ENCODE data around the gene EEF1G.
A peak's percentile ranks its signal among the peaks of the same experiment; 100 is the strongest.

Gene EEF1G

DNA sequence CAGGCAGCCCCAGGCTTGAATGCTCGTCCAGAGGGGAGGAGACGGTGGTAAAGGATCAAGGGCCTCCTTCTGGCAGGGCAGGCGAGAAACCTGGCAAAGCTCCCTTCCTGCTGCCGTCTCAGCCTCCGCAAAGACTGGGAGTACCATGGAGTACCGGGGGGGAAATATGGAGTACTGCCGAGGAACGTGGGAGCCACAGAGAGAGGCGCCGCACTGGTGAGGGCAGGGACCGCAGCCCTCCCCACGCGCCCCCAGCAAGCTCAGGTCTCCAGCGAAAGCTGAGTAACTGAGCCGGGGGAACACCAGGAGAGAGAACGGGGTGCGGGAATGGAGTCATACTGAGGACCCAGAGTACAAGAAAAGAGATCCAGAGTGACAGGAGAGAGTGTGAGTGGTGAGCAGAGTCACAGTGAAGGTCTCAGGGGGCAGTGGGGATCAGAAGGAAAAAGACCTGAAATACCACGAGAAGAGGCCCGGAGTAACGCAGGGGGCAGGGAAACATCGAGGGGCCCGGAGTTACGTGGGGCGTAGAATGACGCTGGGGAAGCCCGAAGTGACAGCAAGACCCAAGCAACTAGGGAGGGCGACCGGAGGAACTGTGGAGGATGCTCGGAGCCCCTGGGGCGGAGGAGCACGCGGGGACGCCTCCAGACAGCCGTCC is 38.1 kb upstream of the EEF1G start:
- Histone ChIP-seq H3K9ac (ENCODE audit: low read length) (peak overlapping the region; percentile 96), H3K27me3 (replicated peaks; ENCODE audit: control insufficient read depth, insufficient read depth, low read length) (no peaks in the 10 kb centered on the region), H3K9me3 (ENCODE audit: control insufficient read depth, low read length) (no peaks in the 10 kb centered on the region), H3K4me1 (ENCODE audit: control insufficient read depth, insufficient read depth, low read length) (peaks cover 13% of the 10 kb centered on the region), H3K4me3 (ENCODE audit: low read length) (peak overlapping the region; percentile 92), H3K36me3 (ENCODE audit: control insufficient read depth, insufficient read depth, low read length, severe bottlenecking) (peaks cover 41% of the 10 kb centered on the region)
- DNase-seq (ENCODE audit: low read depth), result peak; percentile 68

DNA sequence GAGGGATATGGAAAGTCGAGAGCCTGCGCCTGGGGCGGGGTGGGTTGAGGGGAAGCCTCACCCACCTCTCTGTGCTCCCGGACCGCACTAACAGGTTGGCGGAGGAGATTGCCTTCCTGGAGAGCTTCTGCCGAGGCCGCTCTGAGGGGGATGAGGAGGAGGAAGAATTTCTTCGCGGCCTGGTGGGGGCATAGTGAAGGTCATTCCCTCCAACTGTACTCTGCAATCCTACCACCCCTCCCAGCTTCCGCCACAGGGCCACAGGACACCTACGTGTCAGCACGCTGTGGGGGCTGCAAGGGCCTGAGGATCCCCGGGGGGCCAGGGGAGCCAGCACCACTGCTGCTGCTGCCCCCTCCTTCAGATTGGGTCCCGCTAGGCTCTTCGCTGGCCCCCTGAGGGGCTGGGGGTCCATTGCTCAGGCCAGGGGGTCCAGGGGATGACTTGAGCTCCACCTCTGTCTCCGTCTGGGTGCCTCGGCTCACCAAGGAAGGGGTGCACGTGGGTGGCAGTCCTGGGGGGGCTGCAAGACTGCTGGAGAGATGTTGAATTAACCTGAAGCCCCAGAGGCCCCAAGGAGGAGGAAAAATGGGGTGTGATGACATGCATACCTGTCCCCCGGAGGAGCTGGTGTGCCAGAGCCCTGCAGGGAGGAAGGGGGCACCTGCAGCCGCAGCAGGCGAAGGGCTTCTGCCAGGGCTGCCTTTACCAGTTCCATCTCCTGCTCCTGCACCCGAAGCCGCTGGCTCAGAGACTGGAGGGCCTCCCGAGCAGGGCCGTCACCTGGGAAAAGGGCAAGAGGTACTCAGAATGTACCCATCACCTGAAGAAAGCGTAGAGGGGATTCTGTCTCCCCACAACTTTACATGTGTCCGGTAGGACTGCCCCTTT is 37.4 kb upstream of the EEF1G start:
- no peak for DNase-seq (ENCODE audit: low read depth)
- peaks cover 13% of the 10 kb centered on the region for H3K4me1 ChIP-seq (ENCODE audit: control insufficient read depth, insufficient read depth, low read length)
- no peaks in the 10 kb centered on the region for H3K9me3 ChIP-seq (ENCODE audit: control insufficient read depth, low read length)
- peak overlapping the region; percentile 96 for H3K9ac ChIP-seq (ENCODE audit: low read length)
- no peaks in the 10 kb centered on the region for H3K27me3 ChIP-seq (replicated peaks; ENCODE audit: control insufficient read depth, insufficient read depth, low read length)
- H3K4me3 ChIP-seq (ENCODE audit: low read length), result peak overlapping the region; percentile 92
- peaks cover 42% of the 10 kb centered on the region for H3K36me3 ChIP-seq (ENCODE audit: control insufficient read depth, insufficient read depth, low read length, severe bottlenecking)

DNA sequence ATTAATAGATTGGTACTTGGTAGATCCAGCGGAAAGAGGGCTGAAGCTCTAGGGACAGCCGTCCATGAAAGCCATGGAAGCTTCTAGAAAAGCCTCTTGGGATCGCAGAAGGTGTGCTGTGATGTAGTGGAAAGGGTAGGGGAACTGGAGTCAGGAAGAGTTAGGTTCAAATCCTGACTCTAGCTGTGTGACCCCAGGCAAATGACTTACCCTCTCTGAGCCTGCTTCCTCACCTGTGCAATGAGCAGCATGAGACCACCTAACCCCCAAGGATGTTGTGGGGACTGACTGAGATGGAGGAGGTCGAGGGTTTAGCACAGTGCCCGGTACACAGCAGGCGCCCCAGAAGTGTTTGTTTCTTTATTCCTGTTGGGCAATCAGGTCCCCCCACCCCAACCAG is 36.7 kb upstream of the EEF1G start:
- no peak for DNase-seq (ENCODE audit: low read depth)
- Histone ChIP-seq H3K4me1 (ENCODE audit: control insufficient read depth, insufficient read depth, low read length) (peaks cover 13% of the 10 kb centered on the region), H3K4me3 (ENCODE audit: low read length) (no peak overlapping the region), H3K9ac (ENCODE audit: low read length) (peak overlapping the region; percentile 22), H3K9me3 (ENCODE audit: control insufficient read depth, low read length) (no peaks in the 10 kb centered on the region), H3K36me3 (ENCODE audit: control insufficient read depth, insufficient read depth, low read length, severe bottlenecking) (peaks cover 45% of the 10 kb centered on the region), H3K27me3 (replicated peaks; ENCODE audit: control insufficient read depth, insufficient read depth, low read length) (no peaks in the 10 kb centered on the region)

DNA sequence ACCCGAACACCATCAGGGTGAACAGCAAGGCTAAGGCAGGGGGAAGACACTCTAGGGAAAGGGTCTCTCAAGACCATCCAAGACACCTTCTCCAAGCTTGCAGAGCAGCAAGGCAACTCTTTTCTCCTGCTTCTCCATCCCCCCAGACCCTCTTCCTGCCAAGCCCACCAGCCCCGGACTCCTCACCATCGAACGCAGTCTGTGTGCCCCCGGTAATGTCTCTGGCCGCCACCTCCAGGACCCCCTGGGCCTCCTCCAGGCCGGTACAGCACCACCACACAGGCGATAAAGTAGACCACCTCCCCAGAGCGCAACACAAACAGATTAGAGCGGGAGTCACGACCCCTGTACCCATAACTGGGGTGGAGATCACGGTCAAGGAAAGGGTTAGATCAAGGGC is 35.1 kb upstream of the EEF1G start:
- Histone ChIP-seq H3K27me3 (replicated peaks; ENCODE audit: control insufficient read depth, insufficient read depth, low read length) (no peaks in the 10 kb centered on the region), H3K9me3 (ENCODE audit: control insufficient read depth, low read length) (no peaks in the 10 kb centered on the region), H3K4me3 (ENCODE audit: low read length) (no peak overlapping the region), H3K9ac (ENCODE audit: low read length) (no peak overlapping the region), H3K4me1 (ENCODE audit: control insufficient read depth, insufficient read depth, low read length) (peaks cover 13% of the 10 kb centered on the region), H3K36me3 (ENCODE audit: control insufficient read depth, insufficient read depth, low read length, severe bottlenecking) (peaks cover 58% of the 10 kb centered on the region)
- no peak for DNase-seq (ENCODE audit: low read depth)

DNA sequence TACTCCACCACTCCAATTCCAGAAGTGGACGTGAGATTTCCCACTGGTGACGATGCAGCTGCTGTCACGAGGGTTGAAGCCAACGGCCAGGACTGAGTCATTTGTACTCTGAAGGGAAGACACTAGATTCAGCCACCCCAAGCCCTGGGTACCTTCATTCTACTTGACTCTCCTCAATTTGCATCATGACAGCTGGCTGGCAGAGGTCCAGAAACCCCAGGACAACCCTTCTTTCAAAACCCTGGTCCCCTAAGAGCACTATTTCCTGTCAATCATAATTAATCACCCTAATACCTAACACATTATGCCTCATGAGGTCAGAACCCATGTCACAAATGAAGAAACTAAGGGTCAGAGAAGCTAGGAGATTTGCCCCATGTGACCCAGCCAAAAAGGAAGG is 34.0 kb upstream of the EEF1G start:
- no peak overlapping the region for H3K9ac ChIP-seq (ENCODE audit: low read length)
- DNase-seq (ENCODE audit: low read depth), result no peak

DNA sequence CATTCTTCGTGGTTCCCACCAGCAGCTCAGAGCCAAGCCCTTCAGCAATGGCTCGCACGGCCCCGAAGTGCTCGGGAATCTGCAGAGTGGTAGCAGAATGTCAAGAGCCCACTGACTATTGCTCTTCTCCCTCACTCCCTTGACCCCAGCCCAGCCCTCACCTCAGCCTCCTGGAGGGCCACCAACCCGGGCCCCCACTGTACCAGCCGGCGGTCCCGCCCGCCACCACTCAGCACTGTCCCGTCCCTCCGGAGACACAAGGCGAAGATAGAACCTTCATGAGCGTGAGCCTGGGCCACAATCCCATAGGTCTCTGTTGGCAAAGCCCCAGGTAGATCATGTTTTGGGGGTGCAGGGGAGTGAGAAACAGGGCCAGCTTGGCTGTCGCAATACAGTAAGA is 32.2 kb upstream of the EEF1G start:
- Histone ChIP-seq H3K4me1 (ENCODE audit: control insufficient read depth, insufficient read depth, low read length) (peaks cover 20% of the 10 kb centered on the region), H3K36me3 (ENCODE audit: control insufficient read depth, insufficient read depth, low read length, severe bottlenecking) (peaks cover 59% of the 10 kb centered on the region), H3K9me3 (ENCODE audit: control insufficient read depth, low read length) (no peaks in the 10 kb centered on the region), H3K27me3 (replicated peaks; ENCODE audit: control insufficient read depth, insufficient read depth, low read length) (no peaks in the 10 kb centered on the region), H3K9ac (ENCODE audit: low read length) (no peak overlapping the region), H3K4me3 (ENCODE audit: low read length) (no peak overlapping the region)
- DNase-seq (ENCODE audit: low read depth), result no peak

More for the DNA sequence above, 34.0 kb upstream of the EEF1G start:
- H3K27me3 ChIP-seq (replicated peaks; ENCODE audit: control insufficient read depth, insufficient read depth, low read length), result no peaks in the 10 kb centered on the region
- no peak overlapping the region for H3K4me3 ChIP-seq (ENCODE audit: low read length)
- H3K36me3 ChIP-seq (ENCODE audit: control insufficient read depth, insufficient read depth, low read length, severe bottlenecking), result peaks cover 61% of the 10 kb centered on the region
- peaks cover 20% of the 10 kb centered on the region for H3K4me1 ChIP-seq (ENCODE audit: control insufficient read depth, insufficient read depth, low read length)
- H3K9me3 ChIP-seq (ENCODE audit: control insufficient read depth, low read length), result no peaks in the 10 kb centered on the region

DNA sequence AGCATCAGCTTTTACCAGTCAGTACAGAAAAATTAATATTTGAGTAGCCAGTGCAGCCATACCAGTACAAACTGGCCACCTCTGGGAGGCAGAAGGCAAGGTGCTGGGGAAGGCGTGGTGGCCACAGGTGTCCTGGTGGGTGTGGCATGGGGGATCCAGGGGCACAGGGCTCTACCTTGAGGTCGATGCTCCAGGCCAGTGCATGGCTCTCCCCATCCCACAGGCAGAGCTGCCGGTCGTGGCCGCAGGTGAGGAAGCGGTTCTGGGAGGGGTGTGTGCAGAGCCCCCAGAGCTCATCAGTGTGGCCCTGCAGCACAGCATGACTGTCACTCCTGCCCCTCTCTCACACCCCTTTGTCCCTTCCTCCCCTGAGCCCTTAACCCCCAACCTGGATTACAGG is 31.8 kb upstream of the EEF1G start:
- Histone ChIP-seq H3K4me1 (ENCODE audit: control insufficient read depth, insufficient read depth, low read length) (peaks cover 21% of the 10 kb centered on the region), H3K36me3 (ENCODE audit: control insufficient read depth, insufficient read depth, low read length, severe bottlenecking) (peaks cover 54% of the 10 kb centered on the region), H3K4me3 (ENCODE audit: low read length) (no peak overlapping the region), H3K9ac (ENCODE audit: low read length) (peak overlapping the region; percentile 34), H3K27me3 (replicated peaks; ENCODE audit: control insufficient read depth, insufficient read depth, low read length) (no peaks in the 10 kb centered on the region), H3K9me3 (ENCODE audit: control insufficient read depth, low read length) (no peaks in the 10 kb centered on the region)
- no peak for DNase-seq (ENCODE audit: low read depth)

DNA sequence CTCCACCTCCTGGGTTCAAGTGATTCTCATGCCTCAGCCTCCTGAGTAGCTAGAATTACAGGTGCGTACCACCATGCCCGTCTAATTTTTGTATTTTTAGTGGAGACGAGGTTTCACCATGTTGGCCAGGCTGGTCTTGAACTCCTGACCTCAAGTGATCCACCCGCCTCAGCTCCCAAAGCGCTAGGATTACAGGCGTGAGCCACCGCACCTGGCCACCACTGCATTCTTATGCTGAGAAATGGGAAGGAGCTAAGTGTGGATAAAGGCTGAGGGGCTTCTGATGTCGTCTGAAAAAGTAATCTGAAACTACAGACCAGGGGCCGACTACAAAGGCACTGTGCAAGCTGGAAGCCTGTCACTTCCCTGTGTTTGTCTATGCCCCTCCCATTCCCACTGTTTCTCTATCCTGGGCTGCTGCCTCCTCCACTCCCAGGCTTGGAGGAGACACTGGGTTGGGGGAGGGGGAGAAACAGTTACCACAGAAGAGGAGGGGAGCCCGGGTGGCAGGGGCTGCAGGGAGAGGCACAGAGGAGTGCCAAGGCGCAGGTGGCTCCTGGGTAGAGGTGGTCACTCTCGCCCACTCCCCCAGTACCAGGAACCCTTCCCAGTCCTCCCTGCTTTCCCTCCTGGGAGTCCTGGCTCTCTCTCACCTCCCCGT is 30.9 kb upstream of the EEF1G start:
- peaks cover 30% of the 10 kb centered on the region for H3K4me1 ChIP-seq (ENCODE audit: control insufficient read depth, insufficient read depth, low read length)
- no peaks in the 10 kb centered on the region for H3K27me3 ChIP-seq (replicated peaks; ENCODE audit: control insufficient read depth, insufficient read depth, low read length)
- no peak for DNase-seq (ENCODE audit: low read depth)
- no peaks in the 10 kb centered on the region for H3K9me3 ChIP-seq (ENCODE audit: control insufficient read depth, low read length)
- H3K4me3 ChIP-seq (ENCODE audit: low read length), result no peak overlapping the region
- peak overlapping the region; percentile 34 for H3K9ac ChIP-seq (ENCODE audit: low read length)
- H3K36me3 ChIP-seq (ENCODE audit: control insufficient read depth, insufficient read depth, low read length, severe bottlenecking), result peaks cover 47% of the 10 kb centered on the region

DNA sequence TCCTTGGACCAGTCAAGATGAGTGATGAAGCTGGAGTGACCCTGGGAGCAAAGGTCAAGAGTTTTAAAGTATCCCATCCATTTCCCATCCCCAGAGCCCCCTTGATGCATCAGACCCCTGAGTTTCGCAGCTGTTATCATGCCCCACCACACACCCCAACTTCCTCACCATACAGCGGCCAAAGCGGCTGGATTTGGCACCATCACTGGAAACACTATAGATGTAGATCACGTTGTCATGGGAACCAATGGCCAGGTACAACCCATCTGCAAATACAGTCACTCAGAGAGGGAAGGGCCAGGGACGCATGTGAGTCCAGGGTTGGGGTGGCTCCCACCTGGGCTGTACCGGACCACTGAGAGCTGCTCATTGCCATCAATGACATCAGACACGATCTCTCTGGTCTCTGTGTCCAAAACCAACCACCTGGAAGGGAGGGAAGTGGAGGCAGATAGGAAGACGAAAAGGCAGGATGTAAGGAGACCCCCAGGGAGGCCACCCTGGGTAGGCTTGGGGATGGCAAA is 30.1 kb upstream of the EEF1G start:
- Histone ChIP-seq H3K4me1 (ENCODE audit: control insufficient read depth, insufficient read depth, low read length) (peaks cover 37% of the 10 kb centered on the region), H3K9ac (ENCODE audit: low read length) (peak overlapping the region; percentile 97), H3K4me3 (ENCODE audit: low read length) (no peak overlapping the region), H3K9me3 (ENCODE audit: control insufficient read depth, low read length) (no peaks in the 10 kb centered on the region), H3K27me3 (replicated peaks; ENCODE audit: control insufficient read depth, insufficient read depth, low read length) (no peaks in the 10 kb centered on the region), H3K36me3 (ENCODE audit: control insufficient read depth, insufficient read depth, low read length, severe bottlenecking) (peaks cover 43% of the 10 kb centered on the region)
- no peak for DNase-seq (ENCODE audit: low read depth)

DNA sequence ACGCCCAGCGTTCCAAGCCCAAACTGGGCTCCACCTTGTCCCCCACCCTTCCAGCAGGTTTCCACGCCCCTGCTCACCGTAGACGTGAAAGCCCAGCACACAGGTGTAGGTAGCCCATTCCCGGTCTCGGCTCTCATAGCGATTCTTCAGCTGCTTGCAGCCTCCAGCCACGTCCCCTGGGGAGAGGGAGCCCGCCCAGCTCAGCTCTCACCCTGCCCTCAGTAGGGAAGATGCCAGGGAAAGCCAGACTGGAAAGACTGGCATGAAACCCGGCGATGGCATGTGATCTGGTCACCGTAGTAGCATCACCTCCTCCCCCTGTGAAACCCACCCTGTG is 29.3 kb upstream of the EEF1G start:
- Histone ChIP-seq H3K4me3 (ENCODE audit: low read length) (peak overlapping the region; percentile 98), H3K27me3 (replicated peaks; ENCODE audit: control insufficient read depth, insufficient read depth, low read length) (no peaks in the 10 kb centered on the region)

More for the DNA sequence above, 29.3 kb upstream of the EEF1G start:
- Histone ChIP-seq H3K9me3 (ENCODE audit: control insufficient read depth, low read length) (no peaks in the 10 kb centered on the region), H3K36me3 (ENCODE audit: control insufficient read depth, insufficient read depth, low read length, severe bottlenecking) (peaks cover 39% of the 10 kb centered on the region), H3K4me1 (ENCODE audit: control insufficient read depth, insufficient read depth, low read length) (peaks cover 40% of the 10 kb centered on the region), H3K9ac (ENCODE audit: low read length) (peak overlapping the region; percentile 97)
- no peak for DNase-seq (ENCODE audit: low read depth)

All from adipocyte (in vitro differentiated cells).